ENCODE data around the gene MRPS9. TPM values are rescaled to one million over a fixed set of nuclear protein-coding genes. Genes with fewer than 3 reads are reported as not detected.

Gene MRPS9
- total and polyA plus RNA-seq, 2 donors (not counting 3 experiments of a cell fraction or from before 2014, with no cell fraction given) = 14.5 to 23.9 TPM

DNA sequence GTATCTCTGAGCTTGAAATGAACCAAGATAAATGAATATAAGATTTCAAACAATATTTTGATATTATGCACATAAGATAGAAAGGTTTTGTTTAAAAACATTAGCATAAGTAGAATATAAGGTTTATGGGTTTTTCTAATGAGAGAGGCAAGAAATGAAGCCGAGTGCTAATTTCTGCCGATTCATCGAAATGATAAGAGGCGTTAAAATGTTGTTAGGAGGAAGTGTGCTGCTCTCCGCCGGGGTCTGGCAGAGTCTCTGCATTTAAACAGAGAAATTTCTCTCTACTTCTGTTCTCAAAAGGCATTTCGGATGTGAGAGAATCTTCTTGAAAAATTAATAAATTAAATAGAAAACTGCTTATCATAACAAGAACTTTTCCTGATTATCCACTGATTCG, 83.6 kb downstream of the MRPS9 start:
- CTCF ChIA-PET = no interaction called here
- no peak overlapping the region for H3K9ac ChIP-seq (replicated peaks; ENCODE audit: extremely low read depth, insufficient read depth, low read length)
- FAIRE-seq (no peak), DNase-seq (ENCODE audit: low read depth, low spot score) (no peak)
- no TSS peak for BruUV-seq (replicated peaks)
- POLR2A ChIA-PET = no interaction called here
- H3K4me2 ChIP-seq (ENCODE audit: insufficient read depth, low read length) = no peak overlapping the region
- no peak overlapping the region for H2AFZ ChIP-seq (ENCODE audit: low read depth, low read length)
- intact Hi-C loops (cut with micrococcal nuclease) = no loop called here
- no peak overlapping the region for H3K27ac ChIP-seq (ENCODE audit: insufficient read depth, low read depth, low read length)
- H3K9me1 ChIP-seq (replicated peaks; ENCODE audit: control insufficient read depth, extremely low read depth, insufficient read depth, low read length) = no peaks in the 10 kb centered on the region
- TF ChIP-seq EZH2 (IDR thresholded peaks at IDR 0.05; ENCODE audit: borderline replicate concordance, low read depth, low read length, severe bottlenecking) = no peak
- TF ChIP-seq POLR2A (IDR thresholded peaks at IDR 0.05; ENCODE audit: low read depth, low read length) = no peak
- no peak for TF ChIP-seq GATA2 (IDR thresholded peaks at IDR 0.05; ENCODE audit: insufficient read depth, insufficient read length, low read depth, low read length)
- TF ChIP-seq, protein P1, sequence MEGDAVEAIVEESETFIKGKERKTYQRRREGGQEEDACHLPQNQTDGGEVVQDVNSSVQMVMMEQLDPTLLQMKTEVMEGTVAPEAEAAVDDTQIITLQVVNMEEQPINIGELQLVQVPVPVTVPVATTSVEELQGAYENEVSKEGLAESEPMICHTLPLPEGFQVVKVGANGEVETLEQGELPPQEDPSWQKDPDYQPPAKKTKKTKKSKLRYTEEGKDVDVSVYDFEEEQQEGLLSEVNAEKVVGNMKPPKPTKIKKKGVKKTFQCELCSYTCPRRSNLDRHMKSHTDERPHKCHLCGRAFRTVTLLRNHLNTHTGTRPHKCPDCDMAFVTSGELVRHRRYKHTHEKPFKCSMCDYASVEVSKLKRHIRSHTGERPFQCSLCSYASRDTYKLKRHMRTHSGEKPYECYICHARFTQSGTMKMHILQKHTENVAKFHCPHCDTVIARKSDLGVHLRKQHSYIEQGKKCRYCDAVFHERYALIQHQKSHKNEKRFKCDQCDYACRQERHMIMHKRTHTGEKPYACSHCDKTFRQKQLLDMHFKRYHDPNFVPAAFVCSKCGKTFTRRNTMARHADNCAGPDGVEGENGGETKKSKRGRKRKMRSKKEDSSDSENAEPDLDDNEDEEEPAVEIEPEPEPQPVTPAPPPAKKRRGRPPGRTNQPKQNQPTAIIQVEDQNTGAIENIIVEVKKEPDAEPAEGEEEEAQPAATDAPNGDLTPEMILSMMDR (IDR thresholded peaks at IDR 0.05; ENCODE audit: extremely low read depth in 1 of 2, insufficient read depth in 1 of 2, low read depth in 1 of 2, low read length in 2 of 2) = no peak
- no peak for TF ChIP-seq FOS (IDR thresholded peaks at IDR 0.05; ENCODE audit: borderline replicate concordance, insufficient read depth, low read length)
- TF ChIP-seq MYC (IDR thresholded peaks at IDR 0.05; ENCODE audit: low read depth, low read length) = no peak
- TF ChIP-seq POLR2AphosphoS5 (IDR thresholded peaks at IDR 0.05; ENCODE audit: insufficient read depth, low read depth, low read length) = no peak
- no peak for TF ChIP-seq JUN (IDR thresholded peaks at IDR 0.05; ENCODE audit: borderline replicate concordance, insufficient read depth, insufficient read length, low read depth)
- TF ChIP-seq, protein P2, sequence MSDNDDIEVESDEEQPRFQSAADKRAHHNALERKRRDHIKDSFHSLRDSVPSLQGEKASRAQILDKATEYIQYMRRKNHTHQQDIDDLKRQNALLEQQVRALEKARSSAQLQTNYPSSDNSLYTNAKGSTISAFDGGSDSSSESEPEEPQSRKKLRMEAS (IDR thresholded peaks at IDR 0.05; ENCODE audit: insufficient read depth, insufficient read length) = no peak
- H3K79me2 ChIP-seq (ENCODE audit: control insufficient read depth, insufficient read depth, low read length) = no peaks in the 10 kb centered on the region
- H3K9me3 ChIP-seq (replicated peaks; ENCODE audit: control insufficient read depth, insufficient read depth, low read length) = no peaks in the 10 kb centered on the region
- dilution Hi-C loops (cut with MboI; ENCODE audit: extremely low pct_ligation_motif_present, low sequenced_read_pairs) = no loop called here
- no peaks in the 10 kb centered on the region for H4K20me1 ChIP-seq (replicated peaks; ENCODE audit: control insufficient read depth, extremely low read depth, insufficient read depth, low read length)
- H3K27me3 ChIP-seq (ENCODE audit: control insufficient read depth in 2 of 2, insufficient read depth in 2 of 2, low read length in 2 of 2) = peaks cover 2 to 12% of the 10 kb centered on the region in 2 experiments
- H3K36me3 ChIP-seq (ENCODE audit: control insufficient read depth in 2 of 2, extremely low read depth in 1 of 2, insufficient read depth in 2 of 2, low read length in 2 of 2) = no peaks in the 10 kb centered on the region
- H3K4me1 ChIP-seq (ENCODE audit: control insufficient read depth, extremely low read depth, insufficient read depth, low read length) = no peaks in the 10 kb centered on the region
- H3K4me3 ChIP-seq (replicated peaks in 1 of 3; ENCODE audit: insufficient read depth in 1 of 3, low read depth in 1 of 3, low read length in 3 of 3) = no peak overlapping the region

Measured in endothelial cell of umbilical vein (primary cell).